CD4-positive, alpha-beta T cell treated with Interleukin-15 for 1 hour (primary cell): ENCODE results near the gene BMP5.

Experiments
- DNase-seq: peaks from one replicate; pipeline ENCODE4 v3.0.0-alpha.2; 2020

Gene BMP5

DNA sequence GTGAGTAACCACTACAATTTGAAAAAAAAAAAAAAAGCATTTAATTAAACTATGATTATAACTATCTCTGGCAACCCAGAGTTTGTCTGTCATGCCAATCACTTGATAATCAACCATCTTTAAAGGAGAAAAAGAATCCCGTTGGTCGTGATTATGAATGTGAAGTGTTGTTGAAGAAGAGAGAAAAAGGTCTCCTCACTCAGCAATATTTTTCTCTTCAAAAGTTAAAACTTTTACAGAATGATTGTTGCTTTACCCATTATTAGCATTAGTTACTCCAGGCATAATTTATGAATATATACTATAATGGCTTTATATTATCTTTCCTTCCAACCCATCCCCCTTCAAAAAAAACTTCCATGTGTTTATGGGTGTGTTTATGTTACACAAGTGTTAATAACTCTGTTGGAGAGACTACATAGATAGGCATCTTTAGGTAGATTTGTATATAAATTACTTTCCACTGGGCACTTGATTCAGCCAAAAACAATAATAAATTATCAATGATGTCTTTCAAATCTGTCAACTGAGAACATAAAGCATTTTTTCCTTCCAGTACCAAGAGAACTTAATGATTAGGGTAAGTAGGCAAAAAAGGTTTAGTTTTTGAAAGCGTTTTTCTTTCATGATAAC is 5.1 kb downstream of the BMP5 start:
- no peak for DNase-seq

DNA sequence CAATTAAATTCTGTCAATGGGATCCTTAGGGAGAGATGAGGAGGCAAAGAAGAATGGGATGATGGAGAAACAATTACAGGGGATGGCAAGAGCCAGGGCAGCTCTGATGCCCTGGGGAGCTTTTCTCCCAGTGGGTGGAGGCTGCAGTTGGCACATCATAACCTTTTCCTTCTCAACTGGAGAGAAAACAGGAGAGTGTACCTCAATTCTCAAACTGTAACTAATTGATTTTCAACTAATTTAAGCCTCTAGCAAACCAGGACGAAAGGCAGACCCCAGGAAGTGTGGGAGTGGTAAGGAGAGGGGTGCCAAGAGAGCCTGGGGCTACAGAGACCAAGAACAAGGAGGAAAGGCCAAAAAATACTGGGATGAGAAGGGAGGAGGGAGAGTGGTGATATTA is 5.7 kb downstream of the BMP5 start:
- DNase-seq: no peak

DNA sequence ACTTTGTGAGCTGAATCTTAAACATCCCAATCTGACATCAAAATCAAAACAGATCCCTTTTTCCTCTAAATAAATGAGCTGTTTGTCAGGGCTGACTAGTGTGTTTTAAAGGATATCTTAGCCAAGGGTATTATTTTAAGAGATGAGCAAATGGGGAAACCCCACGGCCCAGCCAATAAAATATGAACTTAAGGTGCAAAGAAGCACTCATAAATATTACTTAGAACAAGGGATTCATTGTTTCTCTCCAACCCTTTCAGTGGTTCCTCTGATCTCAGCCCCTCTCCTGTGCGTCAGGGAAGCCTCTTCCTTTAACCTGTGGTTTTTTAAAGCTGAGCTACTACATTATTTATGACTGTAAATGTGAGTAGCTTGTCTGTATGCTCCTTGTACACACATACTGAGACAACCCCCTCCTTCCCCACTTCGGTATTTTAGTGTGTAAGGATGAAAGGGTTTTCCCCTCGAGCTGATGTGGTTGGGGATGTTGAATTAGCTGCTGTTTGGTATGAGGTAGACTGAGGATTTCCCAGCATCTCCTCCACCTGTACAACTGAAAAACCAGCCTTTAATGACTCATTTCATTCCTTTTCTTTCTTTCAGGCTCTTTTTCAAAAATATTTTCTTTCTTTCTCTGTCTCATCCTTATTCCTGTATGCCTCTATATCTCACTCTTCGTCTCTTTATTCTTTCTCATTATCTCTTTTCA is 6.5 kb downstream of the BMP5 start:
- DNase-seq: no peak

DNA sequence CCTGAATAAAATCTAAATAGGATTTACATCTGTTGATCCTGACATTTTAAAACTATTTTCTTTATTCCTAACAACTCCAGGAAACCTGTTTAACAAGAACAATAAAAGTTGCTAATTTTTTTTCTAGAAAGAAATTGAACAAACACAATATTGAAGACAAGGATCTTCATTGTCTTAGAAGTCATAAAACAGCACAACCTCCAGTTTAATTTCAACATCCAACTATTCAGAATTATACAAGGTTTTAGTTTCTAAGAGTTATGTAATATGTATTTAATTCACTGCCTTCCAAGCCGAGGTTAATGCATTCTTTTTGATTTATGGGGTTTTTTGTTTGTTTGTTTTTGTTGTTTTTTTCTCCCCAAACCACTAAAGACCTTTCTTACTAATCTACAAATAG is 7.2 kb downstream of the BMP5 start:
- no peak for DNase-seq

DNA sequence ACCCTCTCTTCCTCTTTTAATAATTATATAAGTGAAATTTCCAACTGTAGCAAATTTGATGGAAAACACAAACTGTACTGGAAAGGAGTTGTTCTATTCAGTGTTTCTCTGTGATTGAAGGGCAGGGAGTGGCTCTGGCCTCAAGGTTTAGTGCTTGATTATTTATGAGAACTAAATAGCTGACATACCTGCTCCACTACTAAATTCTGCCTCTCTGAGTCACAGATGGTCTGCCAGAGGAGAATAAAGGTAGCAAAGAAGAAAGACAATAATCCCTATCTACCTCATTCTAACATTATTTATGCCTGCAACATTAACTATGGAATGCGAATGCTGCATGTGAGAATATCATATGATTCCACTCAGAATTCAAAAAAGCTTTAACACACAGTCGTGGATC is 9.3 kb downstream of the BMP5 start:
- DNase-seq: no peak

DNA sequence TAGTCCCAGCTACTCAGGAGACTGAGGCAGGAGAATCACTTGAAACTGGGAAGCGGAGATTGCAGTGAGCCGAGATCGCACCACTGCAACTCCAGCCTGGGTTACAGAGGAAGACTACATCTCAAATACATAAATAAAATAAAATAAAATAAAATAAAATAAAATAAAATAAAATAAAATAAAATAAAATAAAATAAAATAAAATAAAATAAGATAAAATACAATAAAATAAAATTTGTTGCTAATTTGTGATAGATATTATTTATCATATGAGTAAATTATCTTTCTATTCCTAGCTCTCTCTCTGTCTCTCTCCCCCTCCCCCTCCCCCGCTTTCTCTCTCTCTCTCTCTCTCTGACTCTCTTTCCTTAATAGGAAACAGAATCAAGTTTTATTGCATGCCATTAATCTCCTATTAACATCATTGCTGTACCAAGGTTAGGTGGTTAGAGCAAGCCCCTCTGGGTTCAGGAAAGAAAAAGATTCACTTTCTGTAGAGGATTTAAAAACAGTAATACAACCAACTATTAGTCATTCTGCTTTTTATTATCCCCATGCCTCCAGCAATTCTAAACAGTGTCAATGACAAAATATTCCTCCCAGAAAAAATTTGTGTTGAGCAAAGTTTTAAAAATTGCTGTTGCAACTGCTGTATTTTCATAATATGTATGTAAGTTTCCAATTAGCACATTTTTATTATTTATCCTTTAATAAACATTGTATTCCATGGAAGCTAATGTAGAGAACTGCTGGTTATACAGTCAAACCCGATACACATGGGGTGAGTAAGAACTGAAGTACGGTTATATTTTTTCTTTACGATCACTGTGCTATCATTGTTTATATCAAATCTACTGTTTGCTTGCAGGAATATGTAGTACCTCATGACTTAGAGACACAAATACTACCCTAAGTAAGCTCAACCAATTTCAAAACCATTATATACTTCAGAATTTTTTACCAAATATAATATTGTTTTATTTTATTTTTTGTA is 22.1 kb downstream of the BMP5 start:
- DNase-seq: no peak

DNA sequence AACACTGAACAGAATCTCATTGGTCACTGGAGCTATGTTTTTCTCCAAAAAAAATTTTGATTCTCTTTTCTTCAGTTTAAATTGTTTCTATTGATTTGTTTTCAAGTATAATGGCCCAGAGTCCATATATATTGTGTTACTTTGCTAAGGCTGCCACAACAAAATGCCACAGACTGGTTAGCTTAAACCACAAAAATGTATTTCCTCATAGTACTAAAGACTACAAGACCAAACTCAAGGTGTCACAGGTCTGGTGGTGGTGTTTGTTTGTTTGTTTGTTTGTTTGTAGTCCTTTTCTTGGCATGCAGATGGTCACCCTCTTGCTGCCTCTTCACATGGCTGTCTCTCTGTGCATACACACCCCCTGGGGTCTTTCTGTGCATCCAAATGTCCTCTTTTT is 34.0 kb downstream of the BMP5 start:
- DNase-seq: no peak

DNA sequence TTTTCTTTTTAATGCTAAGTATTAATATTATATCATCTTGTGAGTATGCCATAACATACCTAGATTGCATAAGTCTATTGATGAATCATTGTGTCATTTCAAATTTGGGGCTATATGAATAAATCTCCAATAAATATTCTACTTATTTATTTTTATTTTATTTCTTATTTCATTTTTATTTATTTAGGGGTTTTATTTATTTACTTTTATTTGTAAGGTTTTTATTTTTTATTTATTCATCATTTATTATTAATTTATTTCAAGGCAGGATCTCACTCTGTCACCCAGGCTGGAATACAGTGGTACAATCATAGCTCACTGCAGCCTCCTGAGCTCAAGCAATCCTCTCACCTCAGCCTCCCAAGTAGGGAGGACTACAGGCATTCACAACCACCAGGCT is 36.3 kb downstream of the BMP5 start:
- no peak for DNase-seq

DNA sequence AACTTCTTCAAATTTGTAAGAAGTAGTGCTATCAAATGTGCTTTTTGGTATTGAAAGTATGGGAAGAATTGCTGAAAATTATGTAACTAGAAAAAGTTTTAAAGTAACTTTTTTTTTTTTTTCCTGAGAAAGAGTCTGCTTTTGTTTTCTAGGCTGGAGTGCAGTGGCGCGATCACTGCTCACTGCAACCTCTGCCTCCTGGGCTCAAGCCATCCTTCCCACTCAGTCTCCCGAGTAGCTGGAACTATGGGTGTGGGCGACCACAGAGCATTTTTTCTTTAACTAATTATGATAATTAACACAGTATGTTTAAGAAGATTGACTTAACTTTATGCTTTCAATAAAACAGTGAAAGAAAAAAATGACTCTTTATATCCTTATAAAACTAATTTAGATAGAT is 38.4 kb downstream of the BMP5 start:
- DNase-seq: no peak

DNA sequence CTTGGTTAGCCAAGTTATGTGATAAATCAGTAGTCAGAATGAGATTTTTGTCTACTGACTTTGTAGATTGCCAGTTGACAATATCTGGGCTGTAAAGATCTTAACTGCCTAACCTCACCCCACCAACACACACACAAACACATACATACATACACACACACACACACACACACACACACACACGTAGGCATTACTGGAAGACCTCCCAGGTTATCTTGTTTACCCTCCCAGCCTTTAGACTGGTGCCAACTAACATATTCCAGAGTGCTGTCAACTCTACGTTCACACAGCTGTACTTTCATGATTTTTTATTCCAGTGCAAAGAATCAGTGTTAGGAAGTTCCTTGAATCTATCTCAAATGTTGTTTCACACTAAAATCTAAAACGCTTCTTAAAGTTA is 38.9 kb downstream of the BMP5 start:
- no peak for DNase-seq

DNA sequence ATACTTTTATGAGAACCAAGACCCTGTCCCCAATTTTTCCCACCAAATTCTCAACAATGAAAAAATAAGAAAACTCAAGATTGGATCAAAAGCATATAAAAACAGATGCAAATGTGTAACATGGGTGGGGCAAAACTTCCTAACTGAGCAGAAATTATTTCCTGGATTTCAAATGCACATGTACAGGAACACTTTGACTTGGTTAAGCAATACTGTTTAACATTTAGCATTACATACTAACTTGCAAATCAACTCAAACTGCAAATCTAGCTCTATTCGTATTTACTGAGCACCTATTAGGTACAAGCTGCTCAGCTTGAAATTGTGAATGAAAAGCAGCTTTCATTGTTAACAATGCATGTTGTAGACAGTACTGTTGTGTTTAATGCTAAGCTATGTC is 40.2 kb downstream of the BMP5 start:
- no peak for DNase-seq

DNA sequence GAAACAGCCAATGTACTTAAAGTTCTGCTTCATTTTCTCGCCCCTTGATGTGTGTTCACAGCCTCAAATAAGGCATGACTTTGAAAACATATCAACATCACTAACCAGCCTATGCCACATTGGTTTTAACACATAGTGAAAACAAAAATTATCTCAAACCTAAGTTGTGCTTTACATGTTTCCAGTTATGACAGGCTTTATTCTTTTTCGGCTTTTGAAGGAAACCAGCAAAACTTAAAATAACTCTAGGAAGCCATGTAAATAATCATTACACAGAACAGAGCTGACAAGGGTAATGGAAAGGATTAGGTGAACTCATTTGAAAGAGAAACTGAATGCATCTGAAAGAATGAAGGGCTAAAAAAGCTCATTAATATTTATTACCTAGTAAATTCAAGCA is 42.1 kb downstream of the BMP5 start:
- no peak for DNase-seq

DNA sequence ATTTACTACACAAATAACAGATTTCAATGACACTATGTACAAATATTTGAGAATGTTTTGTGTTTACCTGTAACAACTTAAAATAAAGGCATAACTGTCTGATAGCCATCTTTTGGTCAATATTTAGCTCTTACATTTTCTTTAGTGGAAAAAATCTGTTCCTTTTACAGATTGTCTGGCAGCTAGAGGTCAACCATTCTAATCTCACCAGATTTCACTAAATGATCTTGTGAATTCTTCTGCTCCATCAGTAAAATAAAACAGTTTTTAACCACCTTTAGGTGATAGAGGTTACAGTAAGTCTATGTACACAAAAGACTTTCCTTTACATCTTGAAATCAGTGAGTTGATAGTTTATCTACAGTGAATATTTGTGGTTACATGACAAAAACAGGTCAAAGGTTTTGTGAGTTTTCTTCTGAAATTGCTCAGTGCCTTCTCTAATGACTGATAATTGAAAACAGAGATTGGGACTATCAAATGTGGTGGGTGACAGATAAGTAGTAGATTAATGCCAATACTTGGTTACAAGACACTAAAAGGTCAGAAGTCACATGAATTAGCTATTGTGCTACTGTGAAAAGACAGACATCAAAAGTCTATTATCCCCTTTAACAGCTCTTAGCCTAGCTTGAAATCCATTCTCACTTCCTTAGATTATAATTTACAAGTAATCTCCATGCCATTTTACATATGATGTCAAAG is 47.4 kb downstream of the BMP5 start:
- no peak for DNase-seq

DNA sequence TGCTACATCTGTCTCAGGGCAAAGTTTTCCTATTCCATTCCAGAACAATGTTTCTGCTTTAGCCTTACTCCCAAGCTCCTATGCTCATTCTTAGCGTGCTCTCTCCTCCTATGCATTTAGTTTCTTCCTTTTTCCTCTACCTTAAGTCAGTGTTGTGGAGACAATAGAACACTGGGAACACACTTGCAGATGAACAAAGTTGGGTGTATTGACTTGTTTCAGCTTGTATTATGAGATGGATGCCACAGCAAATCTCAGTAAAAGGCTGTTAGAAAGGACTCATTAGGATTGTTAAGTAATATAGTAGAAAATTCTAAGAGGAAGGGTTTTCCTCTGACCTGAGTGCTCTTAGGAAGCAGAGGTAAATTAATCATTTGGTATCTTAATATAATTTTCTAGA is 48.4 kb downstream of the BMP5 start:
- no peak for DNase-seq

DNA sequence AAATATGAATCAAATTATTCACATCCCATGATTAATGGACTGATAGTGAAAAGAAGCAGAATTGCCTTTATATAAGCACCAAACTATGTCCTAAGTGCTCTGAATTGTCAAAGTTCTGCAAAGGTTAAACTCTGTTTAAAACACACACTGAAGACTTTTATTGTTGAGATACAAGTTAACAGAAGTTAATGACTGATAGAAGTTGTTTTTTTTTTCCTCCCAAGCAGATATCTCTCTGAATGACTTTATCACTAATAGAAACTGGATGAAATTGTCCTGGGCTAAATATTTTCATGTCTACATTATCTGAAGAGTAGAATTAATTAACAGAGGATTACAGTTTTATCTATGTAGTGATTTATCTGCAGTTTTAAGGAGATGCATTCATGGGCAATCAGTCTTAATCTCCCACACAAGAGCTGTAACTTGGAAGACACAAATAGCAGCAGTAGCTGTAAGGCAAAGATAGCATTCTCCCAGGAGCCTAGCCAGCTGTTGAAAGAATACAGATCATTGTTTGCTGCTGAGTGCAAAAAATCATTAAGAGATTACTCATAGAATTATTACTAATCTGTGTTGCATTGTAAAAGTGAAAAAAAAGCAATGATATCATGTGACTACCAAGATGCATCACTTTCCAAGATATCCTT is 49.9 kb downstream of the BMP5 start:
- DNase-seq: no peak

DNA sequence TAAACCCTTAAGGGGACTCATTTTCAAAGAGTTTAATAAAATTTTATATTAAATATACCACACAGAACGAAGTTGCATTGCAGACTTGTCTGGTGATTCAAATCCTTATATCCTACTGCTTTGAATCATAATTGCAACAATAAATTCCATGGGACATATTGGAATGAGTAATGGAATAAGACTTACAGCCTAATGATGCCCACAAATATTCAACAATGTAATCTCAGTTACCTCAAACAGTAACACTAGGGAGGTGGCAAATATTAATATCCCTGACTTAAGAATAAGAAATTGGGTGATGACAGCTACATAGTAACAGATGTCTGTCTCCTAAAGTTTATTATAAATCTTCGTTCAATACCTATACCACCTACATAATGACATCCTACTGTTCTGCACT is 52.6 kb downstream of the BMP5 start:
- DNase-seq: no peak

DNA sequence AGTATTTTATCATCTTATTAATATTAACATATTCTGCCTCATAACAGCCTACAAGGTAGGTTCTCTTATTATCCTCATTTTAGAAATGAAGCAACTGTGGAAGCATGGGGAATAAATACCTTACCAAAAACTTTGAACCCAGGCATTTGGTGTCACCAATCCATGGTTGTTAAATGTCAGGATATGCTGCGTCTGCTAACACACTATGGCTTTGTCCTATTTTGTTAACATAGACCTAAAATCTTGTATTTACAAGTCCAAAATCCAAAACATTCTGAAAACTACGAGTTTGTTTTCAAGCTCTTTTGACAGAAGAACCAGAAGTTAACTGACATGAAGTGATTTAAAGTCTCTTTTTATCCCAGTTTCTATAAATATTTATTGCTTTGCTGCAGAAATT is 53.4 kb downstream of the BMP5 start:
- no peak for DNase-seq

DNA sequence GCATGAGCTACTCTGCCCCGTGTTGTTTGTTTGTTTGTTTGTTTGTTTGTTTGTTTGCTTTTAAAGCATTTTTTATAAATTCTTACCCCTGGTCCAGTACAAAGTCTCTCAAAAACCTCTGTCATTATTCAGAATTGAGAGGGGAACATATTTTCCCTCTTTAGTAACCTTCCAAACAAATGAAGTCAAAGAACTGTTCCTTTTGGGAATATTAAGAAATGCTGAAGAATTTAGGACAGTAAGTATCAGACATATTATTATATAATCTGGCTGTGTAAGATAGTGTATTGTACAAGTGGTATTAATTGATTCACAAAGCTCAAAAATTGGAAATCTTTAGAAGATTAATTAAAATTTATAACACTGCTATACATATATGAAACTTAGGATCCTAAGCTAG is 54.7 kb downstream of the BMP5 start:
- DNase-seq: no peak

DNA sequence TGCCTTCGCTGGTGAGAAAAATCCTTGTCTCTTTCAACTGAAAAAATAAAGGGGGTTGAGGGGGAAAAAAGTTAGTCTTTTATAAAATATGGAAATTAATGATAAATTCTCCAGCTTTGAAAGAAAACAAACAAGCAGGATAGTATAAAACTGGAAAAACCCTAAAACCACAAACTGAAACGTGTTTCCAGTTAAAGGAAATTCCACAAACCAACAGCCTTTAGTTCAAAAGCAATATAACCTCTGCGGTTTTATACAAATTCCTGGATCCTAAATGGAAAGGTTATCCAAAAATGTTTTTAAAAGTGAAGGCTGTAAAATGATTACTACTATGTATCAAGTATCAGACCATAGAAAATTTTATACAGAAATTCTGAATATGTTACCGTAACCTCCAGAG is 55.6 kb downstream of the BMP5 start:
- DNase-seq: no peak

DNA sequence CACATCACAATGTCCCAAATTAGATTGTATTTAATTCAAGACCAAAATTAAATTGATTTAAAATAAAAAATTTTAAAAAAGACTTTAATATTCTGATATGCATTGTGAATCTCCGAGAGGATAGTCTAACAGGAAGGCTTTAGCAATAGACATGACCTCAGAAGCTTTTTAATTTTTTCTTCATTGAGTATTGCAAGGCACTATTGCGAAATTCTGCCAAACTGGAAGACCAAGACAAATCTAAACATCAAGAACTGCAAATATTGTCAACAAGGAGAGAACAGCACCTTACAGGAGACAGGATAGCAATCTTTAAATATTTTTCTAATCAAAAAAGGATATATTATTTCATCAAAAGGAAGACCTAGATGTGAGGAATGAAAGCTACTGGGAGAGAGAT is 56.9 kb downstream of the BMP5 start:
- no peak for DNase-seq

DNA sequence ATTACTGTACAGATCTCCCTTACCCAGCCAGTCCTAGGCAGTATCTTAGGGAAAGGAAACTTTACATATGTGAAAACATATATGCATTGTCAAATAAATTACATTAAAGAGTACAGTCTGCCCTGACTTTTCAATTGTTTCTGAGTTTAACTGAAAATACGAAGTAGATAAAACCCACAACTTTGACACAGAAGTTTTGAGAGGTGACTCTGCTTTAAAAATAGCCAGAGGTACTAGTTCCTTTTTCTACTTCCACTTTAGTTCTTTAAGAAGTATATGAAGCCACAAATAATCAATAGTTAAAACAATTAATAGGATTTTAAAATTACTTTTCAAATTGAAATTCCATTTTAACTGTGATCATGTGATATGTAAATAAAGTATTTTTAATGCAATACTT is 62.9 kb downstream of the BMP5 start:
- no peak for DNase-seq

DNA sequence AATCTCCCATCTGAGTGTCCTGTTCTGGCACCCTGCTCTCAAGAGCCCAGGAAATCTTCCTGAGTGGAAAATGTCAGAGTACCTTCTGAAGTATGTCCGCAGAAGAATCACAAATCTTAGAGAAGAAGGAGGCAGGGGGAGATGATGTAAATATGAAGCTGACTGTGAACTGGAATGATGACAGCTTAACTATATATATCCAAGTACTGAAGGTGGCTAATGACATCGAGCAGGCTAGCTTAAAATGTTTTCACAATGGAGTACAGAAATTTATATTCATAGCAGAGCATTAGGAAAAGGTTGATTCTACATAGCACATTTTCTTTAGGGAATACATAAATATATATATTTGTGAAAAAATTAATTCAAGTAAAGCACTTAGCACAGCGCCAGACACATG is 64.3 kb downstream of the BMP5 start:
- DNase-seq: no peak

DNA sequence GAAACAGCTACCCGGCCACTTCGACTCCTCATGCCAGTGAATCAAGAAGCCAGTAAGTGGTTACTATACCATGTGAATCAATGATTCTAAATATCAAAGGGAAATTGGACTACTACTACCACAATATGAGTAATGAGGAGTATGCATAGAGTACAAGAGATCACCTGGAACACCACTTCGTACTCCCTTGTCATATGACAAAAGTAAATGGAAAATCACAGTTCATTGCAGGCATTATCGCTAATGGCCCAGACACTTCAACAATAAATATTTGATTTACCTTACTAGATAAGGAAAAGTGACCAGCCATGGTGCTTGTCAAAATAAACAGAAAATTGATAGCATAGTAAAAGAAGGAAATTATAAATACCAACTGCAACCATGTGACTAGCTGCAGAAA is 73.1 kb downstream of the BMP5 start:
- DNase-seq: no peak
